Spleen (tissue), 11 donors: ENCODE data around the gene CACNA1H. TPM values are rescaled to one million over a fixed set of nuclear protein-coding genes. Genes with fewer than 3 reads are reported as not detected.

Experiments
- DNase-seq: peaks from one replicate; pipeline ENCODE4 v3.0.0-alpha.2; 2020
- H3K27ac ChIP-seq, 8 donors: fragments of 200-600 bp; sonication (generic) in 7 of 8; 1 replicate in 4 of 8; 2 replicates in 4 of 8; pipeline versions ENCODE4 v1.5.0 to v1.8.0; 2016 to 2021; ENCODE audit warnings: inconsistent platforms in 4 of 8, mild to moderate bottlenecking in 4 of 8, moderate library complexity in 1 of 8
- H3K27me3 ChIP-seq, 7 donors: fragments of 200-600 bp; sonication (generic) in 6 of 7; replicated peaks in 1 of 7; 1 replicate in 4 of 7; 2 replicates in 3 of 7; pipeline versions ENCODE4 v1.5.0 to v1.8.0; 2016 to 2021; ENCODE audit warnings: inconsistent platforms in 3 of 7, mild to moderate bottlenecking in 1 of 7
- H3K36me3 ChIP-seq, 6 donors: fragments of 200-600 bp; sonication (generic) in 5 of 6; 1 replicate in 4 of 6; 2 replicates in 2 of 6; pipeline versions ENCODE4 v1.5.0 to v1.8.0; 2016 to 2021; ENCODE audit warnings: inconsistent platforms in 2 of 6
- H3K4me1 ChIP-seq, 6 donors: fragments of 200-600 bp; sonication (generic) in 5 of 6; 1 replicate in 3 of 6; 2 replicates in 3 of 6; pipeline versions ENCODE4 v1.5.0 to v1.8.0; 2016 to 2021; ENCODE audit warnings: inconsistent platforms in 3 of 6
- H3K4me3 ChIP-seq, 8 donors: fragments of 200-600 bp; sonication (generic) in 7 of 8; 1 replicate in 4 of 8; 2 replicates in 4 of 8; pipeline versions ENCODE4 v1.5.0 to v1.8.0; 2016 to 2021; ENCODE audit warnings: inconsistent platforms in 4 of 8, mild to moderate bottlenecking in 4 of 8, moderate library complexity in 2 of 8
- H3K9me3 ChIP-seq, 8 donors: fragments of 200-600 bp; sonication (generic) in 7 of 8; 1 replicate in 4 of 8; 2 replicates in 4 of 8; pipeline versions ENCODE4 v1.5.0 to v1.8.0; 2016 to 2021; ENCODE audit warnings: inconsistent platforms in 4 of 8
- POLR2A ChIP-seq, 3 donors: fragments of 450-650 bp; IDR thresholded peaks; one replicate each; pipeline ENCODE4 v1.5.1; 2017; ENCODE audit warnings: antibody characterized with exemption in 3 of 3, mild to moderate bottlenecking in 1 of 3
- POLR2AphosphoS5 ChIP-seq, 3 donors: sonication (generic); formaldehyde crosslinking; IDR thresholded peaks; one replicate each; pipeline ENCODE4 v1.5.1; 2017; ENCODE audit warnings: antibody characterized with exemption in 3 of 3
- WGBS, 5 donors: extraction: QIAGEN DNeasy Blood & Tissue Kit in 3 of 5; methylation state at CpG; one replicate each; pipeline versions ENCODE4 v1.1.5 to v1.1.7; 2013 to 2018; 5-methylcytosine and 5-hydroxymethylcytosine counted together
- intact Hi-C: fragments of 100-400 bp; cut with DNase I; formaldehyde crosslinking; loops from one replicate; pipeline ENCODE4 v1.15.0; 2023; ENCODE audit warnings: low total_unique reads
- polyA plus RNA-seq, 3 donors: library from polyadenylated mRNA; stranded (reverse); fragments of 200-250 nt; gene quantifications; one replicate each; pipeline ENCODE4 v1.2.1, GENCODE V29; 2013
- total RNA-seq, 7 donors: library from RNA; depleted of rRNA in 3 of 7; stranded (reverse); fragments of >200 nt in 3 of 7; fragmentation: NEBNext Ultra II Directional in 4 of 7; extraction: Animal tissue kit (Norgen Biotek cat#: 25700) in 4 of 7; gene quantifications; one replicate each; pipeline versions ENCODE4 v1.1.0 to v1.2.1, GENCODE V29; 2016 to 2021
- TF ChIP-seq, protein P1 (sequence below), 11 experiments: fragments of 200-600 bp in 7 of 11; fragments of 450-650 bp in 4 of 11; sonication (generic) in 4 of 11; IDR thresholded peaks in 8 of 11; conservative IDR thresholded peaks in 3 of 11; 1 replicate in 7 of 11; 2 replicates in 4 of 11; pipeline versions ENCODE4 v1.4.0 to v1.8.0; 2016 to 2021; ENCODE audit warnings: antibody characterized with exemption in 11 of 11, inconsistent platforms in 4 of 11, mild to moderate bottlenecking in 1 of 11
- donor health status: healthy with polysubstance abuse.
- donor health status: DM: no; HTN: no; CAD: no; lungs with moderate emphysema.
- donor health status: DM: no; HTN: no; CAD: no.
- donor health status: Bipolar disorder and iron deficiency.
- donor health status: healthy.
- donor health status: DM: no; HTN: no; CAD: no.
- donor health status: DM: yes; HTN: yes; CAD: no.

Gene CACNA1H
- total and polyA plus RNA-seq, 10 donors: 0.33 to 2.1 (median 0.70) TPM

GRCh38 chr16:1193825-1194581 lies 41.1 kb downstream of the CACNA1H start:
- Histone ChIP-seq H3K27ac (no peak overlapping the region), H3K4me3 (no peak overlapping the region), H3K9me3 (no peaks in the 10 kb centered on the region), H3K4me1 (peaks cover 0 to 5% (median 0%) of the 10 kb centered on the region in 6 donors), H3K36me3 (no peaks in the 10 kb centered on the region), H3K27me3 (peaks cover 0 to 77% (median 7%) of the 10 kb centered on the region in 7 donors)
- TF ChIP-seq, protein P1, sequence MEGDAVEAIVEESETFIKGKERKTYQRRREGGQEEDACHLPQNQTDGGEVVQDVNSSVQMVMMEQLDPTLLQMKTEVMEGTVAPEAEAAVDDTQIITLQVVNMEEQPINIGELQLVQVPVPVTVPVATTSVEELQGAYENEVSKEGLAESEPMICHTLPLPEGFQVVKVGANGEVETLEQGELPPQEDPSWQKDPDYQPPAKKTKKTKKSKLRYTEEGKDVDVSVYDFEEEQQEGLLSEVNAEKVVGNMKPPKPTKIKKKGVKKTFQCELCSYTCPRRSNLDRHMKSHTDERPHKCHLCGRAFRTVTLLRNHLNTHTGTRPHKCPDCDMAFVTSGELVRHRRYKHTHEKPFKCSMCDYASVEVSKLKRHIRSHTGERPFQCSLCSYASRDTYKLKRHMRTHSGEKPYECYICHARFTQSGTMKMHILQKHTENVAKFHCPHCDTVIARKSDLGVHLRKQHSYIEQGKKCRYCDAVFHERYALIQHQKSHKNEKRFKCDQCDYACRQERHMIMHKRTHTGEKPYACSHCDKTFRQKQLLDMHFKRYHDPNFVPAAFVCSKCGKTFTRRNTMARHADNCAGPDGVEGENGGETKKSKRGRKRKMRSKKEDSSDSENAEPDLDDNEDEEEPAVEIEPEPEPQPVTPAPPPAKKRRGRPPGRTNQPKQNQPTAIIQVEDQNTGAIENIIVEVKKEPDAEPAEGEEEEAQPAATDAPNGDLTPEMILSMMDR (IDR thresholded peaks at IDR 0.05 in 8 of 11, conservative IDR thresholded peaks at IDR 0.05 in 3 of 11): no peak
- DNase-seq: no peak
- intact Hi-C loops: no loop called here
- WGBS, 5 donors: 45 to 83% (median 70%) methylated on average over 11 to 29 of the region's 29 CpGs

- Histone ChIP-seq H3K27ac (no peak overlapping the region), H3K4me3 (no peak overlapping the region), H3K9me3 (no peaks in the 10 kb centered on the region), H3K27me3 (peaks cover 0 to 69% (median 7%) of the 10 kb centered on the region in 7 donors), H3K4me1 (peaks cover 0 to 5% (median 0%) of the 10 kb centered on the region in 6 donors), H3K36me3 (no peaks in the 10 kb centered on the region)
- DNase-seq: no peak
- TF ChIP-seq, protein P1 (IDR thresholded peaks at IDR 0.05 in 8 of 11, conservative IDR thresholded peaks at IDR 0.05 in 3 of 11): peak; percentile 13 to 69 (median 32)
- TF ChIP-seq POLR2A (IDR thresholded peaks at IDR 0.05): no peak
- intact Hi-C loops: no loop called here
- 29 to 39% (median 37%) methylated on average over 37 to 61 of the region's 61 CpGs for WGBS, 5 donors
Observed at GRCh38 chr16:1194665-1195392, 41.9 kb downstream of the CACNA1H start.

DNA sequence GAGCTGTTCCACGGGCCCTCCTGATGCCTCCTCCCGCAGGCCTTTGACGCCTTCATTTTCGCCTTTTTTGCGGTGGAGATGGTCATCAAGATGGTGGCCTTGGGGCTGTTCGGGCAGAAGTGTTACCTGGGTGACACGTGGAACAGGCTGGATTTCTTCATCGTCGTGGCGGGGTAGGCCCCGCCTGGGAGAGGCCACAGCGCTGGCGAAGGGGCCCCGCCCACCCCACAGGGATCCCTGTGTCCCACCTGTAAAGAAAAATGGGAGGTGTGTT lies 42.4 kb downstream of the CACNA1H start:
- Histone ChIP-seq H3K9me3 (no peaks in the 10 kb centered on the region), H3K4me1 (peaks cover 0 to 5% (median 0%) of the 10 kb centered on the region in 6 donors), H3K36me3 (no peaks in the 10 kb centered on the region), H3K27me3 (peaks cover 0 to 64% (median 7%) of the 10 kb centered on the region in 7 donors), H3K27ac (no peak overlapping the region), H3K4me3 (no peak overlapping the region)
- WGBS, 5 donors: 73 to 85% (median 77%) methylated on average over 9 to 14 of the region's 14 CpGs
- no peak for DNase-seq
- intact Hi-C loops: no loop called here
- no peak for TF ChIP-seq POLR2A (IDR thresholded peaks at IDR 0.05)
- no peak for TF ChIP-seq POLR2AphosphoS5 (IDR thresholded peaks at IDR 0.05)
- TF ChIP-seq, protein P1 (IDR thresholded peaks at IDR 0.05 in 8 of 11, conservative IDR thresholded peaks at IDR 0.05 in 3 of 11): no peak

GRCh38 chr16:1196494-1196893 lies 43.6 kb downstream of the CACNA1H start:
- TF ChIP-seq POLR2A (IDR thresholded peaks at IDR 0.05): no peak
- no peak for TF ChIP-seq POLR2AphosphoS5 (IDR thresholded peaks at IDR 0.05)
- H3K27me3 ChIP-seq: peaks cover 0 to 59% (median 7%) of the 10 kb centered on the region in 7 donors
- H3K4me3 ChIP-seq: no peak overlapping the region
- WGBS, 5 donors: 45 to 59% (median 47%) methylated on average over 7 to 11 of the region's 11 CpGs
- peaks cover 0 to 5% (median 0%) of the 10 kb centered on the region in 6 donors for H3K4me1 ChIP-seq
- H3K36me3 ChIP-seq: no peaks in the 10 kb centered on the region
- no peaks in the 10 kb centered on the region for H3K9me3 ChIP-seq
- intact Hi-C loops: no loop called here
- no peak for DNase-seq
- H3K27ac ChIP-seq: no peak overlapping the region
